GM21825 (cell line): ENCODE data around the gene SRRM4.

Source experiments
- ATAC-seq: cut with Tn5 transposase; IDR thresholded peaks from one replicate; pipeline ENCODE4 v1.9.1; 2021; ENCODE audit warnings: mild to moderate bottlenecking, moderate library complexity; ENCODE audit not compliant: unreplicated experiment

Gene SRRM4

DNA sequence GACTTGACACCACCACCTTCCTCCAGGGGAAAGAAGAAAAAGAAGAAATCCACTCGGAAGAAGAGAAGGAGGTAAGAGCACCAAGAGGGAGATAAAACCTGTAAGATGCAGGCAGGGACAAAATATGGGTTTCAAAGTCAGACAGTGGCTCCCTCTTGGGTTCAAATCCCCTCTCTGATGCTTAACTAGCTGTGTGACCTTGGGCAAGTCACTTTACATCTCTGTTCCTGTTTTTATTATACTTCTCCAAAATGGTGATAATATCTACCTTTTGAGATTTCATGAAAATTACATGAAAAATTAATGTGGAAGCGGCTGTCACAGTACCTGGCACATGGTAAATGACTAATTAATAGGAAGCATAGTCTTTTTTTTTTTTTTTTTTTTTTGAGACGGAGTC is 133.0 kb downstream of the SRRM4 start:
- no peak for ATAC-seq

DNA sequence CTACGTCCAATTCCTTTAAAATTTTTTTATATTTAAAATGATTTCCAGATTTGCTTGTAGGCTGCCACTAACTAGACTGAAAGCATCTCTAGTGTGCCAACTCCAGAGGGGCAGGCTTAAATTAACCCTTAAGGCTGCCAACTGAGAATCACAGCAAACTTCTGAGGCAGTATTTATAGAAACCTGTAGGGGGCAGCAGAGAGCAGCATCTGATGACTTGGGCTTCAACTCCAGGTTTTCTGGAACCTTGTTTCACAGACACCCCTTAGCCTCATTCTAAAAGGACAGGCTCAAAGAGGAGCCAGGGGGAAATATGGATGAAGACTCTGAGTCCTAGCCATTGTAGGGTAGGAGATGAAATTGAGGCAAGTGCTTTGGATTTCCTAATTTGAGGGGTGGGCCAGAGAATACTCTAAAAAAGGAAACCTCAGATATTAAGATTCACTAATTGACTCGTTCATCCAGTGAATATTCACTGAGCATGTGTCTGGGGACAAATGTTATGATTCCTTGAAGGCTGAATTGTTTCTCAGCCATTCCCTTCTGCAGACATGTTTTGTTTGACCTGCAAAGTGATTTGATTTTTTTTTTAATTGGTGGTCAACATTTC is 134.1 kb downstream of the SRRM4 start:
- ATAC-seq = no peak

DNA sequence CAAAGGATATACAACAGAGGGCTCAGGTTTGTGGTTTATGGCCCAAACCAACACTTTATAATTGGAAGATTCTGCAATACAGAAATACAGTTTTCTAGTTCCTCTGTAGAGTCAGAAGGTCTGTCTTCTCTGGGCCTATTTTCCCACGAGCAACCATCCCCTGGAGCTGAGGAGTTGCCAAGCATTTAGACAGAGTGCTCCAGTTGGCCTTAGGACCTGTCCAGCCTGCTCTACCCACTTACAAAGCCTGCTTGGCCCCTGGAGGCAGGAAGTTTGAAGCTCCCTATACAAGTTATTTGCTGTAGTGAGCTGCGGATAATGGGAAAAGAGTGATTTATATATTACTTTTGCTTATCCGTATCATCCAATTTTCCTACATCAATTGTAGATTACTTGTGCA is 136.6 kb downstream of the SRRM4 start:
- ATAC-seq = no peak

DNA sequence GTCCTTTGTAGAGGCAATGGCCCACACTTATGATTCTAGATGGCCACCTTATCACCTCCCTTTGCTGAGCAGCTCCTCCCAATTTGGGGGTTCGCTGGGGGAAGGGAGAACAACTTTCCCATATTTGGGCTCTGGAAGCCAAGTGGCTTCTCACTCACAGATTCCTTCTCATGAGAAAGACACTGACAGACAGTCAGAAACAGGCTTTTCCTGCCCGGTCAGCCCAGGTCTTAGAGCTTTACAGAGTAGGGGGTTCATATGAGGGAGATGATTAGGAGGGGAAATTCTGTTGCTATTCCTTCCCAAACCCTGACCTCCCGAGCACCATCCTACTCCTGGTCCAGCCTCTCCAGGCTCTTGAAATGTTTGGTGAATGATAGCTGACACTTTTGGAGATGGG is 137.3 kb downstream of the SRRM4 start:
- no peak for ATAC-seq

DNA sequence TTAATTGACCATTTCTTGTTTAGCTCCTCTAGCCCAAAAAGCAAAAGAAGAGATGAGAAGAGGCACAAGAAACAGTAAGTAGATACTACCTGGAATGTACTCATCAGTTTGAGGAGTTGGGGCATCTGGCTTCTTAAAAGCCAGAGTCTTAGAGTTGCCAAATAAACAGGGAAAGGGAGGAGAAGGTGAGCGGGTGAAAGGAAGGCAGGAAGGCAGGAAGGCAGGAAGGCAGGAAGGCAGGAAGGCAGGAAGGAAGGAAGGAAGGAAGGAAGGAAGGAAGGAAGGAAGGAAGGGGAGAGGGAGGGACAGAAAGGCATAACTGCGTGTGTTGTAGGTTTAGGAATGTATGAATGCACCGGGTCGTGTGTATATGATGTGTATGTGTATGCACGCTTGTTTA is 140.7 kb downstream of the SRRM4 start:
- no peak for ATAC-seq

DNA sequence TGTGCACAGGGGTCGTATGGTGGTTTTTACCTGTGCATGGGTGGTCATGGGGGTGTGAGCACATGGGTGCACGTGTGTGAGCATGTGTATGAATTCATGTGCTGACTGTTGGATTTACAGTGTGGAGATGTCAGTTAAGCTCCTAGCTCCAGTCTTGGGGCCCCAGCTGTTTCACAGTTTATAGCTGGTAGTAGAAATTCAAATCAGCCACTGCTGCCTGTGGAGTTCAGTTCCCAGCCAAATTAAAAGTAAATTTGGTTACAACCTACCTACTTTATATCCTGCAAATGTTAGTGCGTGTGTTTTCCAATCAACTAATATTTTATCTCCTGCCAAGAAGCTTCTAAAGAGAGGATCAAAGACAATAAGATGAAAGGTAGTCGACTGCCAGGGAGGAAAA is 141.4 kb downstream of the SRRM4 start:
- ATAC-seq = no peak

DNA sequence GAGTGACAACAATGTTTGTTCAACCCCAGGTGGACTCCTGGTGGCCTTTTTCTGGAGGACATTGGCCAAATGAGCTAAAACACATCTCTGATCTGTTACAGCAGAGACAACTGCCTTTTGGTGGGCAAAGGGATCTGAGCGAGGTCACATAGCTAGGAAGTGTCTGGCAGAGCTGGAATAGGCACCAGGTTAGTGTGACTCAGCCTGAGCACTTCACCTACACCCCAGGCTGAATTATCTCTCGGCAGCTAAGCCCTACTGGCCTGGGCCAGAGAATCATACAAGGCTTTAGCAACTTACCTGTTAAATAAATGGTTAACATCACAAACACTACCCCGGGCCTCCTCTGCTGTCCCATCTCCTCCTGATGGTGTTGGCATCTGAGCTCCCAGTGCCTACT is 147.2 kb downstream of the SRRM4 start:
- ATAC-seq = no peak

DNA sequence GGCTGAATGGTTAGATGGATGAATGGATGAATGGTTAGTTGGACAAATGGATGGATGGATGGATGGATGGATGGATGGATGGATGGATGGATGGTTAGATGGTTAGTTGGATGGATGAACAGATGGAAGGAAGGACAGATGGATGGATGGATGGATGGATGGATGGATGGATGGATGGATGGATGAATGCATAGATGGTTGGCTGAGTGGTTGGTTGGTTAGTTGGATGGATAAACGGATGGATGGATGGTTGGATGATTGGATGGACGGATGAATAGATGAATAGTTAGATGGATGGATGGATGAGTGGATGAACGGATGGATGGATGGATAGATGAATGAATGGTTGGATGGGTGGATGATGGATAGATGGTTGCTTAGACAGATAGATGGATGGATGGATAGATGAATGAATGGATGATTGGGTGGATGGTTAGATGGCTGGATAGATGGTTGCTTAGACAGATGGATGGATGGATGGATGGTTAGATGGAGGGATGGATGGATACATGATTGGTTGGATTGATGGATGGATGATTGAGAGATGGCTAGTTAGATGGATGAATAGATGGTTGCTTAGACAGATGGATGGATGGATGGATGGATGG is 148.6 kb downstream of the SRRM4 start:
- no peak for ATAC-seq

DNA sequence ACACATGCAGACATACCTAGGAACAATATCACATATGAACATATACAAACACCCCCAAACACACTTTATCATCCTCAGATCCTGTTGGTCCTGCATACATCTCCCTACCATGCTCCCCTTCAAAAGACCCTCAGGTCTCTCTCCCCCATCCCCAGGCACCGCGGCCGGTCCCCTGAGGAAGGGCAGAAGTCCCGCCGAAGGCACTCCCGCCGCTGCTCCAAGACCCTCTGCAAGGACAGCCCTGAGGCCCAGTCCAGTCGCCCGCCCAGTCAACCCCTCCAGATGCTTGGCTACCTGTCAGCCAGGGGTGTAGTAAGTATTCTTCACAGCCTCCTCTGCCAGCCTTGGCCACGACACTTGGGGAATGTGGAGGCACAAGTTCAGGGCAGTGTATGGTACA is 149.2 kb downstream of the SRRM4 start:
- ATAC-seq = no peak

DNA sequence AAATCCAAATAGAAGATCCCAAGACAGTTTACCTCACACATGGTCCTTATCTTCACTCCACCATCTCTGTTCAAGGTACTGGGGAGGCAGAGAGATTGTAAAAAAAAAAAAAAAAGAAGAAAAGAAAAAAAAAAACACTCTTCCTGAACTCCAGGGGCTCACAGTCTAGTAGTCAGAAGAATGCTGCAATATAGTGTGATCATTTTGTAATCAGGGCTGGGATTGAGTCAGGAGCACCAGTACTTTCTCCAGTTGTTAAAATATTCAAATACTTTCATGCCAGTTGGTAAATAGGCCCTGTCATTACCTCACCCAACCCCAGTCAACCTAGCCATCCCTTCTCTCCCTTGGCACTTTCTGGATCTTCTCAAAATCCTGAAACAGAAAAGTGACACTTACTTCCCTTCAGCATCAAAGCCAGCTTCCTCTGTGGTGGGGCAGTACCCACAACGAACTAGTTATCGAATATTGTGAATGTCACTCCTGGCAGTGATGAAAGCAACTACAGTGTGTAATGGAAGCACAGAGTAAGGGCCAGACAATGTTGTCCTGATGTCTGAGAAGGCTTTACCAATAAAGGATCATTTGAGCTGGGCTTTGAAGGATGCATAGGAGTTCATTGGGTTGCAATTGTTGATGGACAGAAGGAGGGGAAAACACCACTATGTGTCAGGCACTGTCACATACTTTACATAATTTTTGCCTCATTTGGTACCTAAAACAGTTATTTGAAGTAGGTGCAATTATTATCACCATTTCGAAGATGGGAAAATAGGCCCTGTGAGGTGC is 153.1 kb downstream of the SRRM4 start:
- ATAC-seq = no peak

DNA sequence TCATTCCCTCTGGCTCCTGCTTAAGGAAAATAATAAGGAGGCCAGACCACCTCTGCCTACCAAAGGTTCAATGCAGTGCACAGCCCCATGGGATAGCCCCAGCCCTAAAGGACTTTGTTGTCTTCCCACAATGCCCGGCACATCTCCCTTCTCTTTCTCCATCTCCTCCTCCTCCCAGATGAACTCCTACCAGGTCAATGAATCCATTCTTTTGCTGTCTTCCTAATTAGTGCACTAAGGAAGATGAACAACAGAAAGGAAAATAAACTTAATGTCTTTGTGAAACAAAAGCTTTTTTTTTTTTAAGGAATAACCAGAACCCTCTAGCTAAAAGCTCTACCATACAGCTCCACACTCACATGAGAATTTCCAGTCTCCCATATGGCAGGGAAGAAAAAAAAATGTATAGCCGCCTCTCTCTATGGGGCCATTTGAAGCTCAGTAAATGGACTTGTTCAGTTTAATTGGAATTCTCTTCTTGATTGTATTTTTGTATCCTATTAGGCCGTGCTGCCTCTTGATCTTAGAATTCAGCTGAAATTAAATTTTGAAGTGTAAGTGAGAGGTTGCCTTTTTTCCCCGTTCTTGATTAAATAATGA is 155.6 kb downstream of the SRRM4 start:
- no peak for ATAC-seq

DNA sequence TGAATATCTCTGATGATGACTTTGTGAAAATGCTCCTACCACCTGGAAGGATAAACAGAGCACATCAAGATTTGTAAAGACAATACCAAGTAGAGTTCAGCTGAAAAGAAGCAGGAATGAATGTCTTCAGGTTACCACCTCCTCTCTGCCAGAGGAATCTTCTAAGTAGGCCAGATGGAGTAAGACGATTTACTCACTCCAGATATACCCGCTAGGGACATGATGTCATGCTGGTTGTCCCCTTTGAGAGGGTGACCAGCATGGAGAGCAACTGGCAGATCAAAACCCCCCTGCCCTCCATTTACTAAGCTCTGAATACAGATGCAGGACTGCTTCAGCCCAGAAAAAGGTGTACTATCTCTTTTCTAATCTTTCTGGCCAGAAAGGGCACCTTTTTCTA is 158.1 kb downstream of the SRRM4 start:
- no peak for ATAC-seq

DNA sequence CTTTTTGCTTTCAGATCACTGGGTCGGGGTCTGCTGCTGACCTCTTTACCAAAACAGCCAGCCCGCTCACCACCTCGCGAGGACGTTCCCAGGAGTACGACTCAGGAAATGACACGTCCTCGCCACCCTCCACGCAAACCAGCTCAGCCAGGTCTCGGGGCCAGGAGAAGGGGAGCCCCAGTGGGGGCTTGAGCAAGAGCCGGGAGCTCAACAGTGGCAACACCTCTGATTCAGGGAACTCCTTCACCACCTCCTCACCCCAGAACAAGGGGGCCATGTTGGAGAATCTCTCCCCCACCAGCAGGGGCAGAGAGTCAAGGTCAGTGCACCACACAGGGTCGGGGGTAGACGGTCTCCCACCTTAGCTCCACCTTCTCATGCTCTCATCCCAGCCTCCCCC is 164.0 kb downstream of the SRRM4 start:
- no peak for ATAC-seq

DNA sequence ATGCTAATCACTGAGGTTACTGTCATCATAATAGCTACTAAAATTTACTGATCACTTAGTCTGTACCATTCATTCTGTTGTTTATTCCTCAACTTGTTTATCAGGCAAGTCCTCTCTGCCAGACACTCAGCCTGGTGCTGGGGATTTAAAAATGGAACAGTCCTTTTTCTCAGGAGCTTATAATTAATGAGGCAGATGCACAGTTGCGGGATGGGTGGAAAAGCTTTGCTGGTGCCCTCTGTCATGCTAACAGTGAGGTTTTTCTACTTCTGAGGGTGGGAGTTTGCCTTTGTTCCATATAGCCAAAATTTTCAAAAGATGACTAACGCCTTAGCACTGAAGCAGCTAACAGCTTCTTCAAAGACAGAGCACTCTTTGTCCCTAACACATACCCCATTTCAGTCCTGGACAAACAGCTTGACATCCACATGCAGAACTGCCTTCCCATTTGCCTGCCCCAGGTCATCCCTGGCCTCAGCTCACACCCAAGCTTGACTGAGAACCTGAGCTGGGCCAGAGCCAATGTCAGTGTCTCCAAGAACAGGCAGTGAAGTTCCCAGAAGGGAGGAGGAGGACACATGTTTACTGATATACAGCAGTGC is 166.6 kb downstream of the SRRM4 start:
- ATAC-seq = no peak

DNA sequence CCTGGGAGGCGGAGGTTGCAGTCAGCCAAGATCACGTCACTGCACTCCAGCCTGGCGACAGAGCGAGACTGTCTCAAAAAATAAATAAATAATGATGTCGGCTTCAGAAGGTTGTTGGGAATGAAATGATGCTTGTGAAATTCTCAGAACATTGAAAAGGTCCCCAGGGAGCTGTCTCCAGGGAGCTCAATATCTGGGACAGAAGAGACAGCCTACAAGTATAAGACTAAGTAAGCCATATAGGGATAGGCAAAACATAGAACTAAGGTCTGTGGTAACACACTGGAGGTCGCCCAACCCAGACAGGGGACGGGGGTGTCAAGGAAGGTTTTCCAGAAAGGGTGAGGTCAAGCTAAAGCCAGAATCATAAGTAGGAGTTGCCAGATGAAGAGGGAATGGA is 167.9 kb downstream of the SRRM4 start:
- ATAC-seq = no peak

DNA sequence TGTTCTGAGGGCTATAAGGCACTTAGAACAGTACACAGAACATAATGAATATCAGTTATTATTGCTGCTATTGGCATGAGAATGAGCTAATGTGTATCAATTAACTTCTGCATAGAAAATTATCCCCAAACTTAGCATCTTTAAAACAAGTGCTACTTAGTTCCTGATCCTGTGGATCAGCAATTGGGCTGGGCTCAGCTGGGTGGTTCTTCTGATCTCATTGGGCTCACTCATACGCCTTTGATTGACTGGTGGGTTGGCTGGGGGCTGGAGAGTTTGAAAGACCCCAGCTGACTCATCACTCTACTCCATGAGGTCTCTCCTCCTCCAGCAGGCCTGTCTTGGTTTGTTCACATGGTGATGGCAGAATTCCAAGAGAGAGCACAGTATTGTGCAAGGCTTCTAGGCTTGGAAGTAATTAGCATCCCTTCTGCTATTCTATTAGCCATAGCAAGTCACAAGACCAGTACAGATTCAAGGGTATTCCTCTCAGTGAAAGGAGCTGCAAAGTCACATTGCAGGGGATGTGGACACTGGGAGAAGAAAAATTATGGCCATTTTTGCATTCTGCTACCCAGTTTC is 170.2 kb downstream of the SRRM4 start:
- ATAC-seq = no peak

DNA sequence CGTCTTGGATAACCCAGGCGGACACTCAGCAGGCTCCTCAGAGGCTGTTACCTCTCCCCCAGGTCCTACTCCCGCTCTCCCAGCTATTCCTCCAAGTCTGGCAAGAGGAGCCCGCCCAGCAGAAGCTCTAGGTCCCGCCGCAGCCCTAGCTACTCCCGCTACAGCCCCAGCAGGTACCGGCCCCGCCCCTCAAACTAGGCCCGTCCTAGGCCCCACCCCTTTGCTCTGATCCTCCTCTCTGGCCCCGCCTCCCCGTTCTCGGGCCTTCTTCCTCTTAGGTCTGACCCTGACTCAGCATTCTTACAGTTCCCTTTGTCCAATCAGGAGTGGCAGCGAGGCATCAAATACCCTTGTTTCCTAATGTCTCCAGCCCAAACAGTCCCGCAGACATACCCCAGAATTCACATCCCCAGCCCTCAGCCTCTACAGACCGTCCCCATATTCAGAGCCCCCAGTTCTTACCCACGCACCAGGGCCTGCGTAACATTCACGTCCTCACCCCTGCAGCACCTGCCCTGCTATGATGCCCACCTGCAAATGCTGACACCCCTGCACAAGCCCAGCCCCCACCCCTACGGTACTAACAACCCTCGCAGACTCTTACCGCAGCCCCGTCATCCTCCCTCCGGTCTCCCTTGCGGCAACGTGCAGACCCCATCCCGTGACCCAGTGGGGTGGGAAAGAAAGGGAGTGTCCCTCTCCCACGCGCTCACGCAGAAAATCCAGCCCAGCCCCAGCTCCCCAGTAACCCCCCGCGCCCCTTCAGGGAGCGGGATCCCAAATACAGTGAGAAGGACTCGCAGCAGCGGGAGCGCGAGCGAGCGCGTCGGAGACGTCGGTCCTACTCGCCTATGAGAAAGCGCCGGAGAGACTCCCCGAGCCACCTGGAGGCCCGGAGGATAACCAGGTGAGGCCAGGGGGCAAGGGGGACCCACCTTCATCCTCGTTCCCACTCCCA is 172.4 kb downstream of the SRRM4 start:
- ATAC-seq = no peak

DNA sequence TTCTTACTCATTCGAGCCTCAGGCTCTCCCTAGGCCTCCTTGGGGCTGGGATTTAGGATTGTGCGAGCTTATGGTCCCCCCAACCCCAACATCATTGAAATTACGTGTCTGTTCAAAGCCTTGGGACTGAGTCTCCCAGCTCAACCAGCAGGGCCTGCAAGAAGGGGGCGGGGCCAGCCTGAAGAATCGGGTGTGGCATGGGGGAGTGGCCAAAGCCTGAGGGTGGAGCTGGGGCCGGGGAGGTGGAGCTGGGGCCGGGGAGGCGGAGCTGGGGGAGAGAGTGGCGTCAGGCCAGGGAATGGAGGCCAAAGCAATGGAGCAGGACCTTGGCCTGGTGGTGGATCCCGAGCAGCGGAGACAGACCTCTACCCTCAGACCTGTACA is 173.1 kb downstream of the SRRM4 start:
- ATAC-seq = no peak

DNA sequence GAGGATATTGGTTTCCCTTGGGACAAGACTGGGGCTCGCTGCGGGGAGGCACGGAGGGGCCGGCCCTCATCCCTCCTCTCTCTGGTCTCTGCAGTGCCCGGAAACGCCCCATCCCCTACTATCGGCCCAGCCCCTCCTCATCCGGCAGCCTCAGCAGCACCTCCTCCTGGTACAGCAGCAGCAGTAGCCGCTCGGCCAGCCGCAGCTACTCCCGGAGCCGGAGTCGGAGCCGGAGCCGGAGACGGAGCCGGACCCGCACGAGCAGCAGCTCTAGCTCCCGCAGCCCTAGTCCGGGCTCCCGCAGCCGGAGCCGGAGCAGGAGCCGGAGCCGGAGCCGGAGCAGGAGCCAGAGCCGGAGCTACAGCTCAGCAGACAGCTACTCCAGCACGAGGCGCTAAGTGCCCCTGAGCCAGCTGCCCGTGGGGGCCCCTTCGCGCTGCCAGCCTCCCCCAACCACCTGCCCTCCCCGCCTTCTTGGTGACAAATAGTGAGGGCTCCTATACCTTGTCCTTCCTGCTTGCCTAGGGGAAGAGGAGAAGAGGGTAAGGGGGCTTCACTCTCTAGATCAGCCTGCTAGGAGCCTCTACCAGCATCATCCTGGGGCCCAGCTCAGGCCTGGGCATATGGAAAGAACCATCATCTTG is 175.2 kb downstream of the SRRM4 start:
- ATAC-seq = no peak

DNA sequence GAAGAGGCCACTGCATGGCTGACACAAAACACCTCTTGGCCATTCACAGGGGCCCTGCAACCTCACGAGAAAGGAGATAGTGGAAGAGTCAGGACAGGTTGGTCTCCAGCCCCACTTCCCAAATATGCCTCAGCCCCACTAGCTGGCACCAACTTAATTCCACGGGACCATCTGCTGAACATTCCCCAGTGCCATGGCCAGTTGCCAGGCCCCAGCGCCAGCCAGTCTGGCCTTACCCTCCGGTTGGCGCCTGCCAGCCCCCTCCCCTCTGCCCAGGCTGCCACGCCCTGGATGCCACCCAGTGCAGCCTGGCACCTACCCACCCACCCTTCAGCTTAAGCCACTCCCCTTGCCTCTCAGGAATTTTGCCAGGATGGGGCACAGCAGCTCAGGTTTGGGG is 176.2 kb downstream of the SRRM4 start:
- ATAC-seq = no peak
